ENCODE results near the gene GPR68.
A peak's percentile ranks its signal among the peaks of the same experiment; 100 is the strongest.
"Not testable (repeated sequence)": the region's sequence is repeated elsewhere in the genome, so short reads cannot be mapped to it uniquely, and the experiment has no call there.

GPR68 gene

DNA sequence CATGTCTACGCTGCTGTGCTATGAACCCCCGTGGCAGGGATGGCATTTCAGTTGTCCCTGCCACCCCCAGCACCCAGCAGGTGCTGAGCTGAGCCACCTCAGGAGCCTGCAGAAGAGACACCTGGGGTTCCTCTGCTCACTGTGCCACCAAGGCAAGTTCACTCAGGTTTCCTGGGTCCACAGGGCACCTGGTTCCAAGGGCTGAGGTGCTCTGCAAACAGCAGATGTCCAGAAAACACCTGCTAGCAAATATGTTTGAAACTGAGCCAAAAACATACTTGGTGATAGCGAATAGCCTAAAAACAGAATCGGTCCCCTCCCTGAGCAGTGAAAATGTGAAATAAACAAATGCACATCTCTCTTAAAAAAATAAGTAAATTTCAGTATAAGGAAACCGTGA lies 35.6 kb upstream of the GPR68 start:
- DNase-seq (ENCODE audit: low spot score in 2 of 2) (no peak), ATAC-seq (no peak)
- Mint-ChIP-seq H3K9me3 (no peaks in the 10 kb centered on the region), H3K27ac (peak overlapping the region; percentile 85), H3K4me3 (no peak overlapping the region), H3K4me1 (no peaks in the 10 kb centered on the region), H3K36me3 (peaks cover 100% of the 10 kb centered on the region)

DNA sequence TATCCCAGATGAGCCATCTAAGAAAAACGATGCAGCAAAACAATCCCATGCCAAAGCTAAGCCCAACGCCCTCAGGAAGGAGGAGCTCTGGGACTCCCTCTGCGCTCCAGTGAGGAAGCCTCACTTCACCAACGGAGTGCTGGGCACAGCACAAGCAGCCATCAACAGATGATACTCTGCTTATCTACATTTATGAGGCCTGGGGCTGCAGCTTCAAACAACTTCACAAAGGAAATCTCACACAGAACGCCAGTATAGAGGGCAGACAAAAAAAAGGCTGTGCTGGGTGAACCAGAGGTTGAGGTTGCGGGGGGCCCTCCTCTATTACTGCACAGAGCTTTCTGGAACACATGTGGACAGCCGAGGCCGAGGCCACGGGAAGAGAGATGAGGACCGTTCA lies 34.9 kb upstream of the GPR68 start:
- ATAC-seq, result no peak
- H3K9me3 Mint-ChIP-seq, result no peaks in the 10 kb centered on the region
- H3K4me1 Mint-ChIP-seq, result no peaks in the 10 kb centered on the region
- H3K4me3 Mint-ChIP-seq, result no peak overlapping the region
- peaks cover 100% of the 10 kb centered on the region for H3K36me3 Mint-ChIP-seq
- H3K27ac Mint-ChIP-seq, result peak overlapping the region; percentile 85
- no peak for DNase-seq (ENCODE audit: low spot score in 2 of 2)

DNA sequence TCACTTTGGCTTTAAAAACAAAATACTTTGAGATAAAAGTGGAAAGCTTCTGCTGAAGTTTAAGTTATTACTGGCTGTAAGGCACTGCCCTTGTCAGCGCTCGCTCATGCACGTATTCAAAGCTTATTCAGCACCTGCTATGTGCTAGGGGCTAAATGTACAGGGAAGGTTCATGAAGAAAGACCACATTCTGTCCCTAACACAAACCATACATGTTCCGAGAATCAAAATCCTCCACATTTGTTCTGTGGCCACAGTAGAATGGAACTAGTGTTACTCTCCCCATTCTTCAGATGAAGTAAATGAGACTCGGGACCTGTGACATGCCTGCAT lies 33.8 kb upstream of the GPR68 start:
- Mint-ChIP-seq H3K4me3 (no peak overlapping the region), H3K27ac (no peak overlapping the region), H3K9me3 (no peaks in the 10 kb centered on the region), H3K36me3 (peaks cover 100% of the 10 kb centered on the region), H3K4me1 (no peaks in the 10 kb centered on the region)
- DNase-seq (ENCODE audit: low spot score in 2 of 2), result no peak
- no peak for ATAC-seq

DNA sequence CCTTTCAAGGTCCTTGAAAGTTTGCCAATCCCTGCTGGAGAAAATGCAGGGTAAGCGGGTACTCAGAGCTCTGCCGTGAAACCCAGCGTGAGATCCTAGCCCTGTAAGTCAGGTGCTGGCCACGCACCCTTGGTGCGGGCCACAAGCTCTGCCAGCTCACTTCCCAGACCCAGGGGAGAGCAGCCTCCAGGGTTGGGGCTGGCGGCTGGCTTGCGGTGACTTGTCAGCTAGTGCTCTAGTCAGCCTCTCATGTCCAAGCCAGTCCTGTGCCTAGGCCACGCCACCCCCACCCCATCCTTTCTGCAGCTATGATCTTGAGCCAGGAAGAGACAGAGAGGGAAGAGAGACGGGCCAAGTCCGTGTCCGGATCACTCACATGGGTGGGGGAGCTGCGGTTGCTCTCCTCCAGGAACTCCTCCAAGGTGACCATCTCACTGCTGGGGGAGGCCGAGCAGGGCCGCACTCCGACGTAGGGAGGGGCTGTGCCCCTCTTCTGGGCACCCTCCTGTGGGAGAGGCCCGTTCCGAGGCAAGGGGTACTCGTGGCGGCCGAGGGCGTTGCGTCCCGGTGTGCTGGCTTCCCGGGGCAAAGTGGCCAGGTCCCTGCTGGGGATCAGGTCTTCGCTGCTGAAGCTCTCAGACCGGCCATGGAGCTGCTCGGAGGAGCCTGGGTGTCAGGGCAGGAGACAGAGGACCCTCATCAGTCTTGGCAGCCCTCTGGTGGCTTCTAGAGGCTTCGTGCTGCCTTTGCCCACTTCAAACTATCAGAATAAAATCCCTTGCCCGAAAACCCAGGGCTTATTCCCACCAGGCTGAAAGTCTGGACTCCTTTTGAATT lies 33.3 kb upstream of the GPR68 start:
- H3K36me3 Mint-ChIP-seq, result peaks cover 100% of the 10 kb centered on the region
- no peak for DNase-seq (ENCODE audit: low spot score in 2 of 2)
- no peaks in the 10 kb centered on the region for H3K4me1 Mint-ChIP-seq
- H3K27ac Mint-ChIP-seq, result peak overlapping the region; percentile 23
- H3K4me3 Mint-ChIP-seq, result no peak overlapping the region
- no peaks in the 10 kb centered on the region for H3K9me3 Mint-ChIP-seq
- ATAC-seq, result no peak

DNA sequence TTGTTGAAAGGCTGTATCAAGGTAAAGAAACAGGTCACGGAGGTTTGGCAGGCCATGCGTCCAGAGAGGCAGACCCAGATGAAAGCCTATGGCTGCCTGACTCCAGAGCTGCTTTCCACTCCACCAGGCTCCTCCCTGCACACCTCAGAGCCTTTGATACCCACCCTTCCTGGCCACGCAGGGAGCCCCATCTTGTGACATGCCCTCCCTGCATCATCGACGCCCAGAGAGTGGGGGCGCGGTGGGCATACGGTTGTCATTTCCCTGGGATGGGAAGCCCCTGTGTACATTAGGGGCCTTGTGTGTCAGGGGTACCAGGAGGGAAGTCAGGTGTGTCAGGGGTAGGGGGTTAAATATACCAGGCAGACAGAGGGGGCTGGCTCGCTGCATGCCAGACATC lies 30.3 kb upstream of the GPR68 start:
- no peak overlapping the region for H3K4me3 Mint-ChIP-seq

DNA sequence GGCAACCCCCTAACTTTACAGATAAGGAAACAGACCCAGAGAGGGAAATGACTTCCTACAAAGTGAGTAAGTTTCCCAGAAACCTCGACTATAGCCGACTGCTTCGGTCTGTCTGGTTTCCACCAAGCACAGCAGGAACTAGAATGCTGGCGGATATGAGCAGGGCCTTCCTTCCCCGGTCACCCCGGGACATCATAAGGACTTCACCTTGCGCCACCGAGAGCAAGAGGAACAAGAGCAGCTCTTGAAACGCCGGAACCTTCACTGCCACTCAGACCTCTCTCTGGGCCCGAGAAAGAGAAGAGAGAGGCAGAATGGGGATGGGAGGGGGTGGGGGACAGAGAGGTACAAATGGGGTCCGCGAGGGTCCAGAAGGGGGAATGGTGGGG lies 29.4 kb upstream of the GPR68 start:
- H3K9me3 Mint-ChIP-seq, result no peaks in the 10 kb centered on the region
- H3K36me3 Mint-ChIP-seq, result peaks cover 98% of the 10 kb centered on the region
- H3K4me1 Mint-ChIP-seq, result peaks cover 11% of the 10 kb centered on the region
- peak overlapping the region; percentile 86 for H3K27ac Mint-ChIP-seq
- ATAC-seq (no peak), DNase-seq (ENCODE audit: low spot score in 2 of 2) (no peak)
- no peak overlapping the region for H3K4me3 Mint-ChIP-seq

More for the DNA sequence above, 30.3 kb upstream of the GPR68 start:
- DNase-seq (ENCODE audit: low spot score in 2 of 2) (no peak), ATAC-seq (no peak)
- Mint-ChIP-seq H3K27ac (peak overlapping the region; percentile 86), H3K9me3 (no peaks in the 10 kb centered on the region), H3K36me3 (peaks cover 98% of the 10 kb centered on the region), H3K4me1 (peaks cover 2% of the 10 kb centered on the region)

DNA sequence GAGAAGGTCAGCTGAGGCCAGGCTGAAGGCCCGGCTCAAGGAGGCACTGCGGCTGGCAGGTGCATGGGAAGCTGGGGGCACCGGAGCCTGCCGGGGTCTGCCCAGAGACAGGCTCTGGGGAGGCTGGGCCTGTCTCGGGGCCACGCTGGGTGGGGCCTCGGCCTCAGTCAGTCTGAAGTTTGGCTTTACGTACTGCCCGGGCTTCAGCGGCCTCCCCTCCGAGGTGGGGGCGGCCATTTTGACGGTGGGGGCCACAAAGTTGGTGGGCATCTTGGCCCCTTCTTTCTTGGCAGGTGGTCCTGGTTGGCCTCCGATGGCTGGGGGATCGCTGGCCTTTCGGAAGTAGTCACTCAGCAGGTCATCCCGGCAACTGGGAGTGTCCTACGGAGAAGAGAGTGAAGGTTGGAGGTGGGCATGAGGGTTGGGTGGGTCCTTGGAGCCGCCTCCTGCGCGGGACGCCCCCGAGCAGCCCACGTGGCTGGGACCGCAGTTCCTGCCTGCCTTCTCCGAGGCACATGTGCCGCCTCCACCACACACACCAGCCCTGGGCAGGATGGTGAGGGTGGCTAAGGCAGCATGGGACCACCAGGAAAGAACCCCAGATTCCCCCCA lies 28.9 kb upstream of the GPR68 start:
- peak overlapping the region; percentile 86 for H3K27ac Mint-ChIP-seq
- no peak overlapping the region for H3K4me3 Mint-ChIP-seq
- peaks cover 97% of the 10 kb centered on the region for H3K36me3 Mint-ChIP-seq
- peaks cover 12% of the 10 kb centered on the region for H3K4me1 Mint-ChIP-seq
- DNase-seq (ENCODE audit: low spot score in 2 of 2), result no peak
- H3K9me3 Mint-ChIP-seq, result no peaks in the 10 kb centered on the region
- no peak for ATAC-seq

DNA sequence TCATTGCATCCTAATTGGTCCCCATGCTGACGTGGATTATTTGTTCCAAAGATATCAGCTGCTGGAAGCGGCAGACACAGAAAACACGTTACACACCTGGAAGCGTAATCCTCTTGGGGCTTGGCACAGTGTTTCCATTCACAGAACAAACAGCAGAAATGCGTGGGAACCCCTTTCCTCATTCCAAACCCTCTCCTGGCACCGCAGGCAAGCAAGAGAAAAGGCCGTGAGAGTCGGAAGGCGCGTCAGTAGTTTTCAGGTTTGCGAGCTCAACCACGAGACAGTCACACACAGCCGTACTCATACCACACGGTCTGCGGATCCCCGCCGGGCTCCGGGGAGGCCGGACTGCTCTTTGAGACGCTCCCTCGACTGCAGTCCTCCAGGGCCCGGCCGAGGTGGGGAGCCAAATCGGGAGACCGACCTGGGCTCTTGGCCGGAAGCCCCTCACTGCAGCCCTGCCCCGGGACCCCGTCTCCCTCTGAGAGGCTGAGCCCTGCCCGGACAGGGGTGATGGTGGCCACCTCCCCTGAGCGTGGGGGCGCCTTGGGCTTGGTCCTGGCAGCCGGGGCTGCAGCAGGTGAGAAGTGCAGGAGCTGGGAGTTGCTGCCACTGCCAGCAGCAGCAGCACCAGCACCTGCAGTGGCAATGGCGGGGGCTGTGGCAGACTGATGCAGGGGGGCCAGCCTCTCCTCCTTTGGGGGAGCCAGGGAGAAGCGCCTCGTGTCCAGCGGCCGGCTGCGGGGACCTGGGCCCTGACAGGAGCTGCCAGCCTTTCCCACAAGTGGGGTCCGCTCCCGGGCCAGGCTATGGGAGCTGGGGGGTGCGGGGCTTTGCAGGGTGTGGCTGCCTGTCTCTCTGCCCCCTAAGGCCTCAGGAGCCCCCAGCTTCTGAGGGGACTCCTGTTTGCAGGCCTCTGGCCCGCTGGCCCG lies 28.1 kb upstream of the GPR68 start:
- Mint-ChIP-seq H3K4me1 (peaks cover 20% of the 10 kb centered on the region), H3K4me3 (no peak overlapping the region), H3K36me3 (peaks cover 97% of the 10 kb centered on the region), H3K27ac (peak overlapping the region; percentile 23), H3K9me3 (no peaks in the 10 kb centered on the region)
- no peak for DNase-seq (ENCODE audit: low spot score in 2 of 2)
- no peak for ATAC-seq

DNA sequence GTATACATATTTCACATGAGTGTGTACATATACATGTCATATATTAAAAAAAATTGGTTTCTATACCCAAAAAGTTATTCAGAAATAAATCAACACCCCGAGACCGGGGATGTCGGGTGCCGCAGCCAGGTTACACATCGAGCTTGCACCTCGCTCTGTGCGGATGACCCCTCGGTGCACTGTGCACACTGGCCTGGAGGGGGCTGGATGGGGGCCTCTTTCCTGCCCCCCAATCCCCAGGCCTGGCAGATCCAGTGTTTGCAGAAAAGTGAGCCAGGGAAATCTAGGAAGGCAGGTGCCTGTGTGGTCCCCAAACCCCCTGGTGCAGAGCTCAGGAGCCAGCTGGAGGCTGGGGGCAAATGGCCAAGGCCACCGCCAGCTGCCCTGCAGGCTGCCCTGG lies 27.1 kb upstream of the GPR68 start:
- Mint-ChIP-seq H3K4me3 (no peak overlapping the region), H3K36me3 (peaks cover 97% of the 10 kb centered on the region)

DNA sequence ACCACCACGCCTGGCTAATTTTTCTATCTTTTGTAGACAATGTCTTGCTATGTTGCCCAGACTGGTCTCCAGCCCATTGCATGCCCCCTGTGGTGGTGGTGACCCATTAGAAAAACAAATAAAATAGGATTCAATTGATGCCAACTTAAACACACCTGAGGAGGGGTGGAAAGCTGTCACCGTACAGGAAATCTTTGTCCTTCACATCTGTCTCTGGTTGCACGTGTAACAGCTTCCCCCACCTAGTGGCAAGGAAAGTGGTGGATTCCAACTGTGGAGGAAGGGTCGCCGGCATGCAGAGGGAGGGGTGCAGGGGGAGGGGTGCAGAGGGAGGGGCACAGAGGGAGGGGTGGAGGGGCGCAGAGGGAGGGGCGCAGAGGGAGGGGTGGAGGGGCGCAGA lies 26.1 kb upstream of the GPR68 start:
- Mint-ChIP-seq H3K4me1 (peaks cover 32% of the 10 kb centered on the region), H3K4me3 (no peak overlapping the region)

More for the DNA sequence above, 27.1 kb upstream of the GPR68 start:
- Mint-ChIP-seq H3K9me3 (no peaks in the 10 kb centered on the region), H3K27ac (peak overlapping the region; percentile 56), H3K4me1 (peaks cover 25% of the 10 kb centered on the region)
- DNase-seq (ENCODE audit: low spot score in 2 of 2) (no peak), ATAC-seq (no peak)

DNA sequence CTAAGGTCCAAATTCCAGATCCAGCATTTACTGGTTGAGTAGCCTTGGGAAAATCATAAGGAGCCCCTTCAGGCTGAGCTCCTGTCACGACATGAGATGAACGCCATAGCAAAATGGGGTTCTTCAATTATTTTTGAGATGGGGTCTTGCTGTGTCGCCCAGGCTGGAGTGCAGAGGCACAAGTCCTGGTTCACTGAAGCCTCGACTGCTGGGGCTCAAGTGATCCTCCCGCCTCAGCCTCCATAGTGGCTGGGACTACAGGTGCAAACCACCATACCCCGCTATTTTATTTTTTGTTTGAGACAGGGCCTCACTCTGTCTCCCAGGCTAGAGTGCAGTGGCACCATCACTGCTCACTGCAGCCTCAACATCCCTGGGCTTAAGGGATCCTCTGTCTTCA lies 25.7 kb upstream of the GPR68 start:
- ATAC-seq (no peak), DNase-seq (ENCODE audit: low spot score in 2 of 2) (no peak)
- Mint-ChIP-seq H3K4me1 (peaks cover 36% of the 10 kb centered on the region), H3K36me3 (peaks cover 89% of the 10 kb centered on the region), H3K4me3 (no peak overlapping the region), H3K27ac (peak overlapping the region; percentile 87), H3K9me3 (no peaks in the 10 kb centered on the region)

More for the DNA sequence above, 26.1 kb upstream of the GPR68 start:
- Mint-ChIP-seq H3K36me3 (peaks cover 89% of the 10 kb centered on the region), H3K9me3 (no peaks in the 10 kb centered on the region), H3K27ac (peak overlapping the region; percentile 87)
- DNase-seq (ENCODE audit: low spot score in 2 of 2) (no peak), ATAC-seq (no peak)

DNA sequence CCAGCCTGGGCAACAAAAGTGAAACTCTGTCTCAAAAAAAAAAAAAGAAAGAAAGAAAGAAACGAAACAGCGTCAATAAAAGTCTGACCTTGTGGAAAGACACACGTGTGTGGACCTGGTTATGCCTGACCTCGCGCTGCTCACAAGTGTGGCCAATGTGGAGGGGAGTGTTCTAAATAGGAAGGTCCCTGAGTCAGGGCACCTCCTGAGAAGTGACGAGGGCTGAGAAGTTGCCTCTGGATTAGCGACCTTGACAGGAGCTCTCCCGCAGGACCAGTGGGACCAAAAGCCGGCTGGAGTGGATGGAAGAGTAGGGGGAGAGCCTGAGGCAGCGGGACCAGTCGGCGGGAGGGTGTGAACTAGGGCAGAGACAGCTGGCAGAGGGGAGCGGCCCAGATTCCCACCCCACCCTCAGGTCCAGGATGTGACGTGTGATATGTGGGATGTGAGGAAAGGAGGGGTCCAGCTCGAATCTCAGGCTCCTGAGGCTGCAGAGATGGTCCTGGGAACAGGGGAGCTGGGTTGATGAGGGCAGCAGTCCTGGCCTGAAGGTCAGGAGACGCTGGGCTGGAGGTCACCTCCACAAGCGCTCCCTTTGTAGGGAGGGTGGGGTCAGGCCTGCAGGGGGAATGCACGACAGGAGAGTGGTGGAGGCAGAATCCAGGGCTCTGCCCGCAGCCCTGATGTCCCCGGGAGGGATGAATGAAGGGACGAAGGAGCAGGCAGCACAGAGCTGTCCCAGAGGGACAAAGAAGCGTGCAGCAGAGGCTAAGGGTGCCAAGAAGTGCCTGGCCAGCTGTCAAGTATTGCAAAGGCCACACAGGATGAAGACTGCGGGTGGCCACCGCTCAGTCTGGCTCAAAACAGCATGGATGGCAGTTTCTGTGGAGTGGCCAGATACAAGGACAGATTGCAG lies 24.8 kb upstream of the GPR68 start:
- H3K4me3 Mint-ChIP-seq, result no peak overlapping the region
- ATAC-seq (no peak), DNase-seq (ENCODE audit: low spot score in 2 of 2) (no peak)
- peaks cover 89% of the 10 kb centered on the region for H3K36me3 Mint-ChIP-seq
- H3K9me3 Mint-ChIP-seq, result no peaks in the 10 kb centered on the region
- peak overlapping the region; percentile 87 for H3K27ac Mint-ChIP-seq
- peaks cover 43% of the 10 kb centered on the region for H3K4me1 Mint-ChIP-seq

DNA sequence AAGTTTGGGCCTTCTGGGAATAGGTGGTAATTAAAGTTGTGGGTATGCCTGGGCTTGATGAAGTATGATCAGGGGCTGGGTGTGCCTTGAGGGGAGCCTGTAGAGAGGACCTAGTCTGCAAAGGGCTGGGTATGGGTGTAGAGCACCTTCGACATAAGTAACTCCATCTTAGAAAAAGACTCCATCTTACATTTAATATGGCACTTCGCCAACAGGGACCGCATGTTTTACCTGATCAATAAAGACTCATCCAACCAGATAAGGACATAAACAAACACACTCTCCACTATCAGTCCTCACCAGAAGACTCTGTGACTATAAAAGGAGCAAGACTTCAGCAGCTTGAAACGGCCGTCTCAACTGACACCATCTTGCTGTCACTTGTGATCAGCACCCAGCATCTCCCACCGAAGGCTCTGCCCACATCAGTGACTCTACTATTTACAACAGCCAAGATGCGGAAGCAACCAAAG lies 23.5 kb upstream of the GPR68 start:
- peak overlapping the region; percentile 87 for H3K27ac Mint-ChIP-seq
- ATAC-seq (no peak), DNase-seq (ENCODE audit: low spot score in 2 of 2) (no peak)
- H3K36me3 Mint-ChIP-seq, result peaks cover 89% of the 10 kb centered on the region
- H3K4me1 Mint-ChIP-seq, result peaks cover 55% of the 10 kb centered on the region
- no peak overlapping the region for H3K4me3 Mint-ChIP-seq
- H3K9me3 Mint-ChIP-seq, result no peaks in the 10 kb centered on the region

DNA sequence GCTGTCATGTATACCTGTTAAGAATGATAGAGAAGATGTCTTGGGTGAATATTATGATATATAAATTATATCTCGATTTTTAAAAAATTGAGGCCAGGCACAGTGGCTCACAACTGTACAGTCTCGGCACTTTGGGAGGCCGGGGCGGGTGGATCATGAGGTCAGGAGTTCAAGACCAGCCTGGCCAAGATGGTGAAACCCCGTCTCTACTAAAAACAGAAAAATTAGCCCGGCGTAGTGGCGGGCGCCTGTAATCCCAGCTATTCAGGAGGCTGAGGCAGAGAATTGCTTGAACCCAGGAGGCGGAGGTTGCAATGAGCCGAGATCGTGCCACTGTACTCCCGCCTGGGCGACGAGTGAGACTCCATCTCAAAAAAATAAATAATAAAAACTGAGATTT lies 21.8 kb upstream of the GPR68 start:
- peaks cover 62% of the 10 kb centered on the region for H3K4me1 Mint-ChIP-seq
- H3K9me3 Mint-ChIP-seq; DNase-seq (ENCODE audit: low spot score in 2 of 2); ATAC-seq; H3K4me3 Mint-ChIP-seq; H3K27ac Mint-ChIP-seq: not testable (repeated sequence)
- H3K36me3 Mint-ChIP-seq, result peaks cover 82% of the 10 kb centered on the region

Measured in stimulated activated effector memory CD8-positive, alpha-beta T cell treated with anti-CD3 and anti-CD28 coated beads, Interleukin-12 subunit alpha, Interleukin-12 subunit beta, amount 100 ng/mL, for 72 hours (primary cell).